Right lobe of liver (tissue), 6 donors: ENCODE data around the gene MOCOS. TPM values are rescaled to one million over a fixed set of nuclear protein-coding genes. Genes with fewer than 3 reads are reported as not detected.

ENCODE experiments used
- ATAC-seq, 4 donors: fragments of 200-7000 bp; cut with Tn5 transposase; one replicate each; pipeline ENCODE4 v1.9.1; 2020; ENCODE audit warnings: mild to moderate bottlenecking in 4 of 4, moderate library complexity in 4 of 4
- DNase-seq, 3 donors: peaks; one replicate each; pipeline ENCODE4 v3.0.0-alpha.2; 2020
- H3K27ac ChIP-seq, 3 donors: fragments of 200-600 bp; one replicate each; pipeline ENCODE4 v1.8.0; 2022
- H3K27me3 ChIP-seq, 2 donors: fragments of 200-600 bp; one replicate each; pipeline ENCODE4 v1.8.0; 2022
- H3K36me3 ChIP-seq, 4 donors: fragments of 200-600 bp; sonication (generic) in 1 of 4; one replicate each; pipeline versions ENCODE4 v1.5.1 to v1.8.0; 2017 to 2022; ENCODE audit warnings: control low read depth in 1 of 4
- H3K4me1 ChIP-seq, 4 donors: fragments of 200-600 bp; sonication (generic) in 1 of 4; one replicate each; pipeline versions ENCODE4 v1.5.1 to v1.8.0; 2017 to 2022; ENCODE audit warnings: control low read depth in 1 of 4
- H3K4me3 ChIP-seq, 3 donors: fragments of 200-600 bp; one replicate each; pipeline ENCODE4 v1.8.0; 2022
- H3K9me3 ChIP-seq, 4 donors: fragments of 200-600 bp; sonication (generic) in 1 of 4; one replicate each; pipeline versions ENCODE4 v1.5.1 to v1.8.0; 2017 to 2022; ENCODE audit warnings: control low read depth in 1 of 4
- POLR2A ChIP-seq: fragments of 450-650 bp; IDR thresholded peaks from one replicate; pipeline ENCODE4 v1.6.1; 2017; ENCODE audit warnings: antibody characterized with exemption, mild to moderate bottlenecking
- WGBS: methylation state at CpG from one replicate; pipeline ENCODE4 v1.1.6; 2018; ENCODE audit warnings: low coverage, low lambda C conversion rate; ENCODE audit not compliant: insufficient coverage; ENCODE audit errors: missing lambda C conversion rate; 5-methylcytosine and 5-hydroxymethylcytosine counted together
- intact Hi-C, 2 donors: fragments of 100-400 bp; cut with DNase I; formaldehyde crosslinking; loops; one replicate each; pipeline versions ENCODE4 v1.11.2 to v1.14.1; 2022
- total RNA-seq, 6 experiments: library from RNA; depleted of rRNA in 2 of 6; stranded (reverse); fragments of >200 nt in 2 of 6; fragmentation: NEBNext Ultra II Directional in 3 of 6; extraction: Animal tissue kit (Norgen Biotek cat#: 25700) in 3 of 6; gene quantifications; one replicate each; pipeline versions ENCODE4 v1.1.0 to v1.2.4, GENCODE V29; 2016 to 2023
- TF ChIP-seq, protein P1 (sequence below), 4 donors: fragments of 200-600 bp in 3 of 4; fragments of 450-650 bp in 1 of 4; IDR thresholded peaks; one replicate each; pipeline versions ENCODE4 v1.5.1 to v1.8.0; 2016 to 2022; ENCODE audit warnings: antibody characterized with exemption in 4 of 4, mild to moderate bottlenecking in 2 of 4
- donor health status: DM: no; HTN: yes; CAD: no.
- donor health status: DM: no; HTN: no; CAD: no.
- donor health status: DM: no; HTN: no; CAD: no.
- donor health status: DM: no; HTN: yes; CAD: no.
- donor health status: DM: no; HTN: yes; CAD: no.

MOCOS gene
- total RNA-seq, 6 experiments from 2014 or later = 12.2 to 35.2 (median 25.2) TPM

DNA sequence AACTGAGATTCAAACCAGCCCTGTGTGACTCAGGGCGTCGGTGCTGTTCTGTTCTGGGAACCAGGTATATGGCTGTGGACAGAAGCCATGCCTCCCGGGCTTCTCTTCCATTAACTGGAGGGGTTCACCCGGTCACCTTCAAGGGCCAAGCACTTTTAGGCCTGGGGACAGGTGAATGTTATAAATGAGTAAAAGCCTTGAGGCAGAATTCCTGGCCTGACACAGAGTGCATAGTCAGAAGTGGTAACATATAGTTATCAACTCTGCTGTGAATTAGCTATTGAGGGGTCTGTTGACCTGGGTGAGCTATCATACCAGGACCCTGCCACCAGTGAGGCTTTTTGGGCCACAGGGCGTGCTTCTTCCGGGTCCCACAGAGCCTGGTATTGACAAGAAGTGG is 112.9 kb downstream of the MOCOS start:
- no peak overlapping the region for H3K27ac ChIP-seq
- 81% methylated on average over 4 of the region's 6 CpGs for WGBS
- TF ChIP-seq, protein P1, sequence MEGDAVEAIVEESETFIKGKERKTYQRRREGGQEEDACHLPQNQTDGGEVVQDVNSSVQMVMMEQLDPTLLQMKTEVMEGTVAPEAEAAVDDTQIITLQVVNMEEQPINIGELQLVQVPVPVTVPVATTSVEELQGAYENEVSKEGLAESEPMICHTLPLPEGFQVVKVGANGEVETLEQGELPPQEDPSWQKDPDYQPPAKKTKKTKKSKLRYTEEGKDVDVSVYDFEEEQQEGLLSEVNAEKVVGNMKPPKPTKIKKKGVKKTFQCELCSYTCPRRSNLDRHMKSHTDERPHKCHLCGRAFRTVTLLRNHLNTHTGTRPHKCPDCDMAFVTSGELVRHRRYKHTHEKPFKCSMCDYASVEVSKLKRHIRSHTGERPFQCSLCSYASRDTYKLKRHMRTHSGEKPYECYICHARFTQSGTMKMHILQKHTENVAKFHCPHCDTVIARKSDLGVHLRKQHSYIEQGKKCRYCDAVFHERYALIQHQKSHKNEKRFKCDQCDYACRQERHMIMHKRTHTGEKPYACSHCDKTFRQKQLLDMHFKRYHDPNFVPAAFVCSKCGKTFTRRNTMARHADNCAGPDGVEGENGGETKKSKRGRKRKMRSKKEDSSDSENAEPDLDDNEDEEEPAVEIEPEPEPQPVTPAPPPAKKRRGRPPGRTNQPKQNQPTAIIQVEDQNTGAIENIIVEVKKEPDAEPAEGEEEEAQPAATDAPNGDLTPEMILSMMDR (IDR thresholded peaks at IDR 0.05) = no peak
- no peak for TF ChIP-seq POLR2A
- H3K9me3 ChIP-seq = no peaks in the 10 kb centered on the region
- H3K36me3 ChIP-seq = no peaks in the 10 kb centered on the region
- H3K4me3 ChIP-seq = no peak overlapping the region
- no peak for DNase-seq
- peaks cover 0 to 13% (median 3%) of the 10 kb centered on the region in 4 donors for H3K4me1 ChIP-seq
- ATAC-seq = no peak
- peaks cover 0 to 6% of the 10 kb centered on the region in 2 donors for H3K27me3 ChIP-seq
- intact Hi-C loops = no loop called here

DNA sequence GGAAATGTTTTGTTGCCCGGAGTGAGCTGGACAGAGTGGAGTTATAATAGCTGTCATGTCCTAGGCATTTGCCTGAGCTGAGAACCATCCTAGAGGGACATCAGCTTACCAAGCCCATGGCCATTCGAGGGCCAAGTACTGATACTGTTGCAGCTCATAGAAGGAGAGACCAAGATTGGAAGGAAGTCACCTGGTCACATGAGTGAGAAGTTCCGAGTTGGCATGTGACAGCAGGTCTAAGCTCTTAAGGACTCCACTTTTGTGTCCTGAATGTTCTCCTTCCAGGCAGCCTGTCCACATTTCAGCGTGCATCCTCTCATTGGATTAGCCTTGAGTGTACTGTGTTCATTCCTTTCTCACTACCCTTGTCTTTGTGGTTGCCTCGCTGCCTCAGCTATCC is 114.6 kb downstream of the MOCOS start:
- no peak for TF ChIP-seq POLR2A
- TF ChIP-seq, protein P1 (IDR thresholded peaks at IDR 0.05) = no peak
- no peak overlapping the region for H3K4me3 ChIP-seq
- H3K9me3 ChIP-seq = no peaks in the 10 kb centered on the region
- ATAC-seq = no peak
- H3K27ac ChIP-seq = no peak overlapping the region
- intact Hi-C loops = no loop called here
- peaks cover 0 to 6% of the 10 kb centered on the region in 2 donors for H3K27me3 ChIP-seq
- H3K4me1 ChIP-seq = peaks cover 0 to 10% (median 1%) of the 10 kb centered on the region in 4 donors
- H3K36me3 ChIP-seq = no peaks in the 10 kb centered on the region
- WGBS = 53% methylated on average over 3 of the region's 5 CpGs
- DNase-seq = no peak

DNA sequence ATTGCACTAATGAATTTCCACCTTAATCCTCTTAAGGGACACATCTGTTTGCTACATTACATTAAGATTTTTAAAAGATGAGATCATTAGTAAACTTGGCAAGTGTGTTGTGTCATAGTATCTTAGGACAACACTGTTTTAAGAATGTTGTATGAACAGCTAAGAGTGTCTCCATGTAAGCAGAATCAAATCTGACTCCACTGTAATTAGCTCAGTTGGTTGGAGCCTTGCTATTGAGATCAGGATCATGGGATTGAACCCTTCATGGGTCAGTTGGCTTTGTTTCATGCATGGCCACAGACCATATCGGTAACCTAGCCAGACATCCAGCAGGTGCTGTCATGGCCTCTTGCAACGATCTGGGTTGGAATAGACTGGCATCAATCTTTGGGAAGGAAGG is 115.4 kb downstream of the MOCOS start:
- Histone ChIP-seq H3K4me1 (peaks cover 0 to 8% (median 0%) of the 10 kb centered on the region in 4 donors), H3K27me3 (peaks cover 0 to 6% of the 10 kb centered on the region in 2 donors), H3K27ac (no peak overlapping the region), H3K9me3 (no peaks in the 10 kb centered on the region), H3K4me3 (no peak overlapping the region), H3K36me3 (no peaks in the 10 kb centered on the region)
- 93% methylated on average over 2 of the region's 2 CpGs for WGBS
- intact Hi-C loops = no loop called here
- DNase-seq (no peak), ATAC-seq (no peak)
- TF ChIP-seq, protein P1 (IDR thresholded peaks at IDR 0.05) = no peak
- TF ChIP-seq POLR2A = no peak

DNA sequence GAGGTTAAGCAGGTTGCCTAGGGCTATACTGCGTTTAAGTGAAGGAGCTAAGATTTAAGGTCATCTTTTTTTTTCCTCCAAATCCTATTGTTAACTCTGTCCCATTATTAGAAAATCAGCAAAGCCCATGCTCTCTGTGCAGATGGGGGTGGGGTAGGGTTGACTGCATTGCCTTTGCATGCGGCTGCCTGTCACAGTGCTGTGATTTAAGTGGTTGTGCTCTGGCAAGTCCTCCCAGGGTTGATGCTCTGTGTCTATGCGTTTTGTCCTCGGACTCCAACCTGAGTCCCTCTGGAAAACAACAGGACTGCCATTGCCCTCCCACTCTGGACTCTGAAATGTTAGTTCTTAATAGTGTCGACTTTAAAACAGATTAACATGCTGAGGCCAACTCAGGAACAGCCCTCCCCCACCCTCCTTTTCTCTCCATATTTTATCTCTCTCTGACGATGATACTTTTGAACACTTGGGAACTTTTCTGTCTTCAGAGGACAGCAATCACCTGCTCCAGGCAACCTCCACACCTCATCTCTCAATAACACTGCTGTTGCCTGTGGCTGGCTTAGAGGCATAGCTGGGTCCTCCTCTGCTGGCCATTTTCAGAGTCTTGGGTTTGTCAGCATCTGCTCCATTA is 116.0 kb downstream of the MOCOS start:
- intact Hi-C loops = no loop called here
- H3K36me3 ChIP-seq = no peaks in the 10 kb centered on the region
- peaks cover 0 to 2% (median 0%) of the 10 kb centered on the region in 4 donors for H3K4me1 ChIP-seq
- peaks cover 0 to 6% of the 10 kb centered on the region in 2 donors for H3K27me3 ChIP-seq
- H3K9me3 ChIP-seq = no peaks in the 10 kb centered on the region
- no peak overlapping the region for H3K27ac ChIP-seq
- no peak for ATAC-seq
- TF ChIP-seq POLR2A = no peak
- TF ChIP-seq, protein P1 (IDR thresholded peaks at IDR 0.05) = no peak
- no peak for DNase-seq
- WGBS = 51% methylated on average over 3 of the region's 6 CpGs
- no peak overlapping the region for H3K4me3 ChIP-seq
